Measurements from ENCODE around the gene PTH2.

PTH2 gene

GRCh38 chr19:49433240-49433901, 10.1 kb upstream of the PTH2 start:
- TF ChIP-seq, protein P1, sequence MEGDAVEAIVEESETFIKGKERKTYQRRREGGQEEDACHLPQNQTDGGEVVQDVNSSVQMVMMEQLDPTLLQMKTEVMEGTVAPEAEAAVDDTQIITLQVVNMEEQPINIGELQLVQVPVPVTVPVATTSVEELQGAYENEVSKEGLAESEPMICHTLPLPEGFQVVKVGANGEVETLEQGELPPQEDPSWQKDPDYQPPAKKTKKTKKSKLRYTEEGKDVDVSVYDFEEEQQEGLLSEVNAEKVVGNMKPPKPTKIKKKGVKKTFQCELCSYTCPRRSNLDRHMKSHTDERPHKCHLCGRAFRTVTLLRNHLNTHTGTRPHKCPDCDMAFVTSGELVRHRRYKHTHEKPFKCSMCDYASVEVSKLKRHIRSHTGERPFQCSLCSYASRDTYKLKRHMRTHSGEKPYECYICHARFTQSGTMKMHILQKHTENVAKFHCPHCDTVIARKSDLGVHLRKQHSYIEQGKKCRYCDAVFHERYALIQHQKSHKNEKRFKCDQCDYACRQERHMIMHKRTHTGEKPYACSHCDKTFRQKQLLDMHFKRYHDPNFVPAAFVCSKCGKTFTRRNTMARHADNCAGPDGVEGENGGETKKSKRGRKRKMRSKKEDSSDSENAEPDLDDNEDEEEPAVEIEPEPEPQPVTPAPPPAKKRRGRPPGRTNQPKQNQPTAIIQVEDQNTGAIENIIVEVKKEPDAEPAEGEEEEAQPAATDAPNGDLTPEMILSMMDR (conservative IDR thresholded peaks at IDR 0.05) = no peak
- no peak for TF ChIP-seq ZFX (IDR thresholded peaks at IDR 0.05)
- H3K27ac ChIP-seq = no peak overlapping the region

DNA sequence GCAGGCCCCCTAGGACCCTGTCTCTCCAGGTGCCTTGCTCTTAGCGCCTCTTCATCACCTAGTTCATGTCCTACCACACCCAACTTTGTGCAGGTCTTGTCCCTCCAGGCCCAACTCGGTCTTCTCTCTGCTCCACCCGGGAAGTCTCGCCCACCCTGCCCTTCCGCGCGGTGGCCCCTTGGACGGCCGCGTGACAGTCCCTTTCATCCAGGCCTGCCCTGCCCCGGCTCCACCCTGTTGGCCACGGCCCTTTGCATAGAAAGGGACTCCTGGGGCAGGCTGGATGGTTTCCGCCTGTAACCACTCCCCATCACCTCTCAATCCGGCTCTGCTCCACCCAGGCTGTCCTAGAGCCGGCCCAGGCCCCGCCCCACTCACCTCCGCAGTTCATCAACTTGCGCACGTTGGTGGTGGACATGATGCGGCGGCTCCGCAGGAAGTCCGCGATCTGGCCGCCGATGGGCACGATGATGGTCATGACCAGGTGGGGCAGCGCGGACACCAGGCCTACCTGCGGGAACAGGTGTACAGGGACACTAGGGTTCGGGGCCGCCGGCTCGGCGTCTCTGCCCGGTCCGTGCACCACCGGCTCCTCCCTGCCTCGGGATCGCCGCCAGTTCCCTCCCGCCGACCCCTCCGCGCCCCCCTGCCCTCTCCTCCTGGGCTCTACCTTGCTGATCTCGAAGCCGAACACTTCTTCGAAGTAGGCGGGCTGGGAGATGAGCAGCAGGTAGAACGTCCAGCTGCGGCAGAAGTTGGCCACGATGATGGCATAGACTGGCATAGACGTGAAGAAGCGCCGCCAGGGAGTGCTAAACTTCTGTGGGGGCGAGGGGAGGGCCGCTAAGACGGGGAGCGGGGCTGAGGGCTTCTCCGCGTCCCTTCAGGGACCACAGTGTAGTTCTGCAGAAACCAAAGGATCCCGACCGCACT, 9.2 kb upstream of the PTH2 start:
- TF ChIP-seq, protein P1 (conservative IDR thresholded peaks at IDR 0.05) = no peak
- no peak for TF ChIP-seq ZFX (IDR thresholded peaks at IDR 0.05)
- no peak overlapping the region for H3K27ac ChIP-seq

- TF ChIP-seq, protein P1 (conservative IDR thresholded peaks at IDR 0.05) = no peak
- TF ChIP-seq ZFX (IDR thresholded peaks at IDR 0.05) = no peak
- H3K27ac ChIP-seq = no peak overlapping the region
Observed at GRCh38 chr19:49431330-49431749, 8.1 kb upstream of the PTH2 start.

DNA sequence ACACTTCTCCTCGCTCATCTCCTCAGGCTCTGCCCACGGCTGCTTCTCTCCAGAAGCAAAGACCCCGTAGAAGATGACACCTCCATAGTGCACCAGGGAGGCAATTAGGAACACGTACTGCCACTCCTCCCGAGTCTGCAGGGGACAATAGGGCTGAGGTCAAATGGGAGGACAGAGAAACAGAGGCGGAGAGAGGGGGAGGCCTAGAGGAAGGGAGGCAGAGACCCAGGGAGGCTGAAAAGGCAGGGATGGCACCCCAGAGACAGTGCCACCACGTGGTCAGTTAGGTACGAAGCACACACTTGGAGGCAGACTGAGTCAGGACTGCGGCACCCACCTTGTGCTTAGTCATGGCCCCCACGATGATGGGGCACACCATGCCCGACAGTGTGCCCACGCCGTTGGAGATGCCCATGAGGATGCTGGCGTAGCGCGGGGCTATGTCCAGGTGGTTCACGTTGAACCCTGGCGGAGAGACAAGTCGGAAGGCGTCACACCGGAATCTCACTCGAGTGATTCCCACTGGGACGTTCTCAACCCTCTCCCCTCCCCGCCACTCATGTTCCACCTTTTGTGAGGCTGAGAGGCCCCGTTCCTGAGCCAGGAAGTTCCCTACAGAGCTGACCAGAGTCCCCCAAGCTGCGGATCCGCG, 7.6 kb upstream of the PTH2 start:
- TF ChIP-seq, protein P1 (conservative IDR thresholded peaks at IDR 0.05) = no peak; the same call in 1 of the 2 replicates
- no peak for TF ChIP-seq ZFX (IDR thresholded peaks at IDR 0.05)
- H3K27ac ChIP-seq = no peak overlapping the region

GRCh38 chr19:49430172-49430677, 7.0 kb upstream of the PTH2 start:
- no peak overlapping the region for H3K27ac ChIP-seq
- TF ChIP-seq ZFX (IDR thresholded peaks at IDR 0.05) = no peak
- TF ChIP-seq, protein P1 (conservative IDR thresholded peaks at IDR 0.05) = no peak

- H3K27ac ChIP-seq = no peak overlapping the region
- TF ChIP-seq ZFX (IDR thresholded peaks at IDR 0.05) = no peak
- TF ChIP-seq, protein P1 (conservative IDR thresholded peaks at IDR 0.05) = no peak
Observed at GRCh38 chr19:49428547-49429451, 5.6 kb upstream of the PTH2 start.

Data from C4-2B (cell line).